Activated gamma-delta T cell treated with anti-CD3 and anti-CD28 coated beads, Interleukin-2, amount 50 U/mL, for 16 hours (primary cell): ENCODE results near the gene CTR9.

Source experiments
- DNase-seq: peaks from one replicate; pipeline ENCODE4 v3.0.0-alpha.2; 2020; ENCODE audit warnings: low read depth

The CTR9 gene

GRCh38 chr11:10742460-10743208 is 8.4 kb upstream of the CTR9 start:
- no peak for DNase-seq

DNA sequence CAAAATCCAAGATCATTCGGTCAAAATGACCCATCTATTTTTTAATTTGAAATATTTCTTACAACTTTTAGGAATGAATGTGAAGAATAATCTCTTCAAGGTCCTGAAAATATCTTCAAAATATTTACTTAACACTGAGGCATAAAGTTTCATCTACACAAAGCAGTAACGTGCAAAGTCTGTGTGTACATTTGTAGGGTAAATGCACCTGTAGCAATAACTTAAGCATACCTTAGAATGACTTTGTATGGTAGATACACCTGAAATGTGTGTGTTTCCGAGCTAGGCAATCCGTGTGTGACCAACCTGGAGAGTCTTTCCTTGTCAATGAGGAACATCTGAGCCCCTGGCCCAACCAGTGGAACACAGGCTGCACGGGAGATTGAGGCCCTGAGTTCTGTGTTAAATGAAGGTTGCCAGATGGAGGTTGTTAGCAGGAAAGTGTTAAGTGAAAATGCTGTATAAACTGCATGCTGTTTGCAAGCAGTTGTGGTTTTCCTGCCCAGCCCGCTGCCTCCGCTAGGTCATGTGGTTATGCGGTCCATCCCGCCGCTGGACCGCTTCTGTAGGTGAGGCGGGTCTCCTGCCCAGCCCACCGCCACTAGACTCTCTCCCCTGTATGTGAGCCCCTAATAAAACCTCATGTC is 7.6 kb upstream of the CTR9 start:
- DNase-seq: no peak

DNA sequence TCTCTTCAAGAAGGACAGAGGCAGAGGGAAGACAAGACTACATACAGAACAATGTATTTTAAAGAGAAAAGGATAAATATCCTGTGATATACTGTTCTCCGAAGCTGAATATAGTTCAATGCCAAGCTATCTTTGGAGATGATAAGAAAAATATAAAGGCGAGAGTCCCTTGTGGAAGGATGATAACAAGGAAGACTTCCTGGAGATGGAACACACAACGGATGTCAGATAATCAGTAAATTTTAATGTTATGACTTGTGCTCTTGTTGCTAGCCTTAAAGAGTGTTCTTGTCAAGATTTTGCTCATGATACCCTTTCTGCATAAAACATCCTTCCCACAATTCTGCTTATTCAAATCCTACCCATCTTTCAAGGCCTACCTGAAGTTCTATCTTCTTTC is 6.8 kb upstream of the CTR9 start:
- DNase-seq: no peak

DNA sequence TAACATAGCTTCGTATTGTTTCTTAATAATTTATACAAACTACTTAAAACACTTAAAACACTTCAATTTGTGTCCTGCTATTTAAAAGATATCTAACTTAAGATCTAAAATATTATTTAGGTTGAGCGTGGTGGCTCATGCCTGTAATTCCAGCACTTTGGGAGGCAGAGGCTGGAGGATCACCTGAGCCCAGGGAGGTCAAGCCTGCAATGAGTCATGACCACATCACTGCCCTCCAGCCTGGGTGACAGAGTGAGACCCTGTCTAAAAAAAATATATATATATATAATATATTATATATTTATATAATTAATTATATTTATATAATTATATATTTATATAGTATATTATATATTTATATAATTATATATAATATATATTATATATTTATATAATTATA is 4.2 kb upstream of the CTR9 start:
- no peak for DNase-seq

GRCh38 chr11:10747733-10748132 is 3.3 kb upstream of the CTR9 start:
- no peak for DNase-seq

DNA sequence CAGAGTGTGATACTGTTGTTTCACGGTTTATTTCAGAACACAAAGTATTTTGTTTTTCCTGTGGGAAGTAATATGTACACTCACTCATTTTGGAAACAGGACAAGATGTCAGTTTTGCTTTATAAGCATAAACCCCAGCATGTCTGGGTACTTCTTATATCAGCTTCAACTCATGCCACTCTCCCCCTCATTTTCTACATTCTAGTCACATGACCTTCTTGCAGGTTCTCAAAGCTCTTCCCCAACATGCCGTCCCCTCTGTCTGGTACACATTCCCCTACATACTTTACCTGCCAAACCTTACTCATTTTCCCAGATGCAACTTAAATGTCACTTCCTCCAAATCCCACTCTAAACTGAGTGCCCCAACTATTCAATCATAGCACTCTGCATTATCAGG is 1.6 kb upstream of the CTR9 start:
- no peak for DNase-seq

DNA sequence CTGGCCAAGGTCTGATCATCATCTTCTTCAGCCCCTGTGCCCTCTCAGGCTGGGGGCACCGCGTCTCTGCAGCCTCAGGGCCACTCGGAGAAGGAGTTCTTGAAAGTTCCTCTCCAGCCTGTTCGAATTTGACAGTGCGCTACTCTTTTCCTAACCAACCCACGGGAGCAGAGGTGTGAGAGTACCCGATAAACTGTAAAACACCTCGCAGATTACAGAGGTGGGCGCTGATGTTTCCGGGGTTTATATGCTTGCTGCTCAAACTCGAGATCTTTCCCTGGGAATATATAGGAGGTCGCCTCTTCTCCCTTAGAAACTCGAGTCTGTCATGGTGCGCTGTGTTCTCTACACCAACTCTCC is 515 bp downstream of the CTR9 start:
- no peak for DNase-seq

DNA sequence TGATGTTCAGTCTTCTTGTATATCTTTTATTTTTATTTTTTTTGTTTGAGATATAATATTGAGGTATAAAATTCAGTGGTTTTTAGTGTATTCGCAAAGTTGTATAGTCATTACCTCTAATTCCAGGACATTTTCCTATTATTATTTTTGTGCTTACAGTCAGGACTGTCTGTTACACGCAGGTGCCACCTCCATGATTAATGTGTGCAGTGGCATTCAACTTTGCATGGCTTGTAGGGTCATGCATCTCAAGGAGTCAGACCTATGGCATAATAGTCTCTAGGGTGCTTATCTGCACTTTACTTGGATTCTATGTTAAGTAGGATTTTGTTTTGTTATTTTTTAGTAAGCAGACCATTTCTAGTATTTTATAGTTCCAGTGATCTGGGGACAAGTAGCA is 1.0 kb downstream of the CTR9 start:
- no peak for DNase-seq

- no peak for DNase-seq
These were observed 1.4 kb downstream of the CTR9 start for GRCh38 chr11:10752486-10752885.

DNA sequence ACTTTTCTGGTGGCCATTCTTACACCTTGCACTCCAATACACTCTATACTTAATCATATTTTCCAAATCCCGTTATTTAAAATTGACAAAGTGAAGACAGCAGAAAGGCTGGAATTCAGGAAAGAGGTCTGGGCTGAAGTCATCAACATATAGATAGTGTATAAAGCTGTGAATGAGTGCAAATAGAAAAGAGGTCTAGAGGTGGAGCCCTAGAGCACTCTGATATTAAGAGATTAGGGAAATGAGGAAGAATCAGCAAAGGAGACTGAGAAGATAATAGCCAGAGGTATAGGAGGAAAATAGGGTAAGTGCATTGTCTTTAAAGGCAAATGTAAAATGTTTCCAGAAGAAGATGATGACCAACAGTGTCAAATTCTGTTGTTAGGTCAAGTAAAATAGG is 7.9 kb downstream of the CTR9 start:
- DNase-seq: no peak

DNA sequence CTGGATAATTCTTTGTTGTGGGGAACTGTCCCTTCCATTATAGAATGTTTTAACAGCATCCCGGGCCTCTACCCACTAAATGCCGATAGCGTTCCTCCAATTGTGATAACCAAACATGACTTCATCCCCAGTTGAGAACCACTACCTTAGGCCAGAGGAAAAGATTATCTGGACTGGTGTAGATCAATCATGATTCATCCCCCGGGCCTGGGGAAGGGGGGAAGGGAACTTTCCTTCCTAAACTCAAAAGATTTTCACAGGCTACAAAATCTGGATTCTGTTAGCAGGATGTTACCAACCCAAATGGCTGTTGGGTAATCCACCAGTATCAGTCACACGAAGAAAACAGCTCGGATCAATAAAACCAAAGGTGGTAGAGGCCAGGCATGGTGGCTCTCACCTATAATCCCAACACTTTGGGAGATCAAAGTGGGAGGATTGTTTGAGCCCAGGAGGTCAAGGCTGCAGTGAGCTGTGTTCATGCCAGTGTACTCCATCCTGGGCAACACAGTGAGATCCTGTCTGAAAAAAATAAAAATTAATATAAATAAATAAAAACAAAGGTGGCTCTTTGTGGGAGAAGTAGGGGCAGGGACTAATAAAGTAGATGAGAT is 10.1 kb downstream of the CTR9 start:
- DNase-seq: no peak

DNA sequence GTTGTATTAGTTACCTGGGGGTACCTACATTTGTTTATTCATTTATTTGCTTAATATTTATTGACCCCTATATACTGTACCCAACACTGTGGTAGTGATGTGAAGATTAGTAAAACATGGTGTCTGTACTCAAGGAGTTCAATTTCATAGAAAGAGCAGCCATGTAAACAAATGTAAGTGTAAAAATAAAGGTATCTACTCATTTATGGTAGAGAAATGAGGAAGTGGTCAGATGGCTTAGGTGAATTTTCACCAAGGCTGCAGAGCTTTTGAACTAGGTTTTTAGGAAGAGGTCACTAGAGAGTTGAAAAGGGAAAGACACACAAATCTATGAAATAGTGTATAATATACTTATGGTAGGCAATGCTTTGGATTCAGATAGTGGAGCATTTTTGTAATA is 11.1 kb downstream of the CTR9 start:
- DNase-seq: no peak

- DNase-seq: no peak
These were observed 11.9 kb downstream of the CTR9 start for GRCh38 chr11:10762913-10763421.

DNA sequence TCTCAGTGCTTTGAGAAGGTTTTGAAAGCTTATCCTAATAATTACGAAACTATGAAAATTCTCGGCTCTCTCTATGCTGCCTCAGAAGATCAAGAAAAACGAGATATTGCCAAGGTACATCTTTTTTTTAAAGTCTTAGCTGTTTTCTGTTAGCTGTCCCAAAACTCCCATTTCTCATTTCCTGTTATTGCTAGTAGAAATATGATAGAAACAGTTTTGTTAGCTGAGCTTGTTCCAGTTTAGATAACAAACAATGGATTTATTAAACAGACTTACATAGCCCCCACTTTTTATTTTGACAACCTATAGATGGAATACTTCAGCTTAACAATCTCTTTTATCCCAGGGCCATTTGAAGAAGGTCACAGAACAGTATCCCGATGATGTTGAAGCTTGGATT is 12.7 kb downstream of the CTR9 start:
- no peak for DNase-seq

- DNase-seq: no peak
These were observed 13.4 kb downstream of the CTR9 start for GRCh38 chr11:10764412-10764811.

GRCh38 chr11:10770626-10771254 is 19.7 kb downstream of the CTR9 start:
- no peak for DNase-seq

- DNase-seq: no peak
These were observed 20.4 kb downstream of the CTR9 start for GRCh38 chr11:10771457-10771856.

DNA sequence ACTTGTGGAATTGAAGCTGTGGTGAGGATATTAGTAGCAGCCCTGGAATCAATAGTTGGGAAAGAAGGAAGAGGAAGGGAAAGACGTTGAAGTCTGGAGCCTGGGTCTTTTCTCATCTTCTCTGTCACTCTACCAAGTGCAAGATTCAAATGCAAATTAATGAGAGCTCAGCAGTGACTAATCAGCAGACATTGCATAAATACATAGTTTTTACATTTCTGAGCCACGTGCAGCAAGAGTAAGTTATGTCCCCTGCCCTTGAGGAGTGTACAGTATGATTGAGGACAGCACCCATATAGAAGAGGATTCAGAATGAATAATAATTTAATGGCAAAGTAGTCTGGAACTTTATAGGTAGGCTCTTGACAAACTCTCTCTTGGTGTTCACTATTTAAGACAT is 23.8 kb downstream of the CTR9 start:
- DNase-seq: no peak

GRCh38 chr11:10777393-10777793 is 26.3 kb downstream of the CTR9 start:
- no peak for DNase-seq

DNA sequence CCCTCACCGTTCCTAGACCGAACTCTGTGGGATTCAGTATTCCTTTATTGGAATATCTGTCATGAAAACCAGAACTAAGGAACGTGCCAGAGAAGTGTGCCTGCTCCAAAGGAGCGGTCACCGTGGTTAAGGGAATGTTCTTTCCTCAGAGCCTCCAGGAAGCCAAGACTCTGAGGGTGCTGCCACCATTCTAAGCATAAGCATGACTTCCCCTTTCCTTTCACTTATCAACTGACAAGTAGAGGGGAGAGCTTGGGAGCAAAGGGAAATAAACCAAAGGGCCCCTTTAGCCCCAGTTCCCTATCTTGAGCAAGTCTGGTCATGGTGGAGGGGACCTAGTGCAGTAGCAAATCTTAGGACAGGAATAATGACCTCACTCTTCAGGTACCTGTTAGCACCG is 26.8 kb downstream of the CTR9 start:
- DNase-seq: no peak

DNA sequence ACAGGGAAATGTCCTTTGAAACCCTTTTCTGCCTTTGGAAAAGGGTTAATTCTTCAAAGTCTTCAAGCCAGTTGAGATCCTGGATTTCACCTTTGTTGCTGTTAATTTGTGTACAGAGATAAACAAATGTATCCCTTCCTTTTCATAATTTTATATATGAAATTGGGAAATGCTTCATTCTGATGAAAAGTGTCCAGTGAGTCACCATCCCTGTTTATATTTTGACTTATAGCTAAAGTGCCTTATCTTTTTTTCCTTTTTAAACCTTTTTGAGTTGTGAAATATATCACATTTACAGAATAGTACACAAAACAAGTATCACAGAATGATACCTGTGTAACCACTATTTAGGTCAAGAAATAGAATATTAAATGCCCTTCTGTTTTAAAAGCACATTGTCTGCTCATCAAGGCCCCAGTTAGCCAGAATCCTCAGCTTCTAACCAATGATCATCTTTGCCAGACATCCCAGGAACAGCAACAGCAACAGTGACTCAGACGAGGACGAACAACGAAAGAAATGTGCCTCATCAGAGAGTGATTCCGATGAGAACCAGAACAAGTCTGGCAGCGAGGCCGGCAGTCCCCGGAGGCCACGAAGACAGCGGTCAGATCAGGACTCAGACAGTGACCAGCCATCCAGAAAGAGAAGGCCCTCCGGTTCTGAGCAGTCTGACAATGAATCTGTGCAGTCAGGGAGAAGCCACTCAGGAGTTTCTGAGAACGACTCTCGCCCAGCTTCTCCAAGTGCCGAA is 27.3 kb downstream of the CTR9 start:
- no peak for DNase-seq

DNA sequence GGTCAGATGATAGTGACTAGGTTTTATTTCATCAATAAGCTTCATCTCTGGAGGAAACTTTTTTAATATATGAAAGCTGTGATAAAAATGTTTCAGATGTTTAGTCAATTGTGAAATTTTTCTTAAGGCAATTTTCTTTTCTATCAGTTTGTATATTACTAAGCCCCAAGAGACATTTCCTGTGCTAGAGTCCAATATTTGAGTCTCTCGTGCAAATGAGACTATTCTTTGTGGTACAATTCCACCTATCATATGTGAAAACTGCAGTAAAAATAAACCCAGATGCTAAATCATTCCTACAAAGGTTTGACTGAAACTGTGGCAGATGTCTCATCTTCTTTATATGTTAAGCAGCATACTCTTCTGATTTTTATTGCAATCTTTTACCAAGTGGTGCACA is 28.0 kb downstream of the CTR9 start:
- no peak for DNase-seq
